GM18511 (cell line): ENCODE measurements around the gene WSCD2.

Experiments used
- ATAC-seq: cut with Tn5 transposase; IDR thresholded peaks from one replicate; pipeline ENCODE4 v1.9.1; 2021; ENCODE audit warnings: mild to moderate bottlenecking, moderate library complexity; ENCODE audit not compliant: unreplicated experiment

Gene WSCD2

DNA sequence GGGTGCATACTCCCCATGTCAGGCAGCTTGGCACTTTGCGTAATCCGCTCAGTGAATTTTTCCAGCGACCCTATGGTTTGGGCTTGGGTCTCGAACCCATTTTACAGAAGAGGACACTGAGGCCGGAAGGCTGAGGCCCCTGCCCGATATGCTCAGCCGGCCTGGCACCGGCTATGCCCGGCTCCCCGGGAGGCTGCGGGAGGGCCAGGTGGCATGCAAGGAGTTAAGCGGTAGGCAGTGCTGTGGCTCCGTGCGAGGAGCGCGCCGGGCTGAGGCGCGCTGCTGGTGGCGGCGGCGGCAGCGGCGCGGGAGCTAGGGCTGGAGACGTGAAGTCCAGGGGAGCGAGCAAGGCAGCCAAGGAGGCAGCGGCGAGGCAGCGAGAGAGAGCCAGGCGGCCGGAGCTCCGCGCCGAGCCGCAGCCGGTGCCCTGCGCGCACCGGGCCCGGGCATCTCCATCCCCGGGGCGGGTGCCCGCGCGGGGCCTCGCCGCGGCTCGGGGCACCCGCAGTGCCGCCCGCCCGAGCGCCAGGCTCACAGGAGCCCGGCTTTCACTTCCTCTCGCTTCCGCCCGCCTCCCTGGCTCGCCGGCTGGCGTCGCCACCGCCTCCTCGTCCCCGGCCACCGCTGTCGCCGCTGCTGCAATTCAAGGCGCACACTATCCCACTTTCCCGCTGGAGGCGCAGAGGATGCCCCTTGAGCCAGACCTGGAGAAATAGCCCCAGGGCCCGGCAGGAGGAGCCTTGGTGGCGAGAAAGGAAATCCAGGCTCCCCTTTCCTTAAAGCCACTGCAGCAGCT lies at the start of gene WSCD2:
Gene WSCD2 (plus strand): TSS at position 272 of the 796 bp plus-strand sequence. CDS start 66,545 bp downstream, outside the sequence.
- no peak for ATAC-seq

DNA sequence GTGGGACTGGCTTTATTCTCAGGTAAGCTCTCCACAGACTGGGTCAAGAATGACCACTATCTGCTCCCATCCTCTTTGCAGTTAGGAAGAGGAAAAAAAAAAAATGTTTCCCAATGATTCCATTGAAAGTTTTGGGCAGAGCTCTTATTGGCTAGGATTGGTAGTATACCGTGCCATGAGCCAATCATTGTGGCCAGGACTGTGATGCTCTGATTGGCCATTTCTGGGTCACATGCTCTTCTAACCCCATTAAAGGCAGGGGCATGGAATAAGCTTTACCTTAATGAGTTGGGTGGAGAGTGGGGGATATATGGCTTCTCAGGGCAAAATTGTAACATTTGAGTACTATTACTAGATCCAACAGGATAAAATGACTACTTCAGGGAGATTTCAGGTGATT lies 49.4 kb upstream of the WSCD2 start:
- no peak for ATAC-seq

DNA sequence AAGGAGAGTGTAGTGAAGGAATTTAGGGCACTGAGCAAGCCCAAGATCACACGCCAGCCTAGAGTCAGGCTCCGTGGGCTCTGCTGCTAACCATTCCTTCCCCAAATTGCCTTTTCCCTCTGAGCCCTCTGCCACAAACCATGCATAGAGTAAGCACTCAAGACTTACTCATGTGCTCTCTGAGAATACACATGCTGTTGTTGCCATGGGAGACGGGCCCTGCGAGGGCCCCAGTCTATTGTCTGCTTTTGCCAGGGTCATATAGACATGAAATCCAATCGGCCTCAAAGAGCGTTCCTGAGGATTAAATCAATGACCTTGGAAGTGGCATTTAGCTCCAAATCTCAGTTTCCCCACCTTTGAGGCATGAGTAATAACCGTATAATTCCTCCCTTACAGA lies 48.7 kb upstream of the WSCD2 start:
- no peak for ATAC-seq

DNA sequence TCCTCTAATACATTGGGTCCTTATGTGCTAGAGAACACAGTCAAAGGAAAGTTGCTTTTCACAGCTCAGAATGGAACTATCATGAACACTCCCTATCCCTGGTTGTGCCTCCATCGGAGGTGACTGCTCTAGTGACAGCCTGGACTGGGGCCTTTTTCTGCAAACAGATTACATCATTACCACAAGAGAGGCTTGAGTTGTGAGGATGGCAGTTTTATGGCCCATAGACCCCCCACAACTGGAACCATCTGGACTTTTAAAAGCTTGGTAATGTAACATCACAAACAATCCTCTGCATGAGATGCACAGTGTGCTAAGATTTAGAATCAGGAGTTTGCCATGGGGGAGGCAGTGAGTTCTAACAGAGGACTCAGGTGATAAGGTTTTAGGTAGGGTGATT lies 46.6 kb upstream of the WSCD2 start:
- no peak for ATAC-seq

DNA sequence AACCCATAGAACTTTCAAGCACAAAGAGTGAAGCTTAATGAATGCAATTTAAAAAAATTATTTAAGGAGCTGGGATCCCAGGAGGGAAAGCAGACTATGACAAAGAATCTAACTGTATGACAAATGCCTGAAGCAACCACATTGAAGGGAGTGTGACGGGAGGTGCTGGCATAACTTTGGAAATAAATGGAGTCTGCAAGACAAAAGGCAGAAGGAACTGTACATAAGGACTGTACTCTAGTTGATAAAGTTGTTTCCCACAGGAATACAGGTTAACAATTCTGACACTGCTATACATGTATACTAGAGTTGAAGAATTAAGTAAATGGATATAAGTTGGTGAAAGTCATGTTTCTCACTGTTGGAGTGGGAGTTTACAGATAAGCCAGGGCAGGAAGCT lies 41.2 kb upstream of the WSCD2 start:
- ATAC-seq = no peak

DNA sequence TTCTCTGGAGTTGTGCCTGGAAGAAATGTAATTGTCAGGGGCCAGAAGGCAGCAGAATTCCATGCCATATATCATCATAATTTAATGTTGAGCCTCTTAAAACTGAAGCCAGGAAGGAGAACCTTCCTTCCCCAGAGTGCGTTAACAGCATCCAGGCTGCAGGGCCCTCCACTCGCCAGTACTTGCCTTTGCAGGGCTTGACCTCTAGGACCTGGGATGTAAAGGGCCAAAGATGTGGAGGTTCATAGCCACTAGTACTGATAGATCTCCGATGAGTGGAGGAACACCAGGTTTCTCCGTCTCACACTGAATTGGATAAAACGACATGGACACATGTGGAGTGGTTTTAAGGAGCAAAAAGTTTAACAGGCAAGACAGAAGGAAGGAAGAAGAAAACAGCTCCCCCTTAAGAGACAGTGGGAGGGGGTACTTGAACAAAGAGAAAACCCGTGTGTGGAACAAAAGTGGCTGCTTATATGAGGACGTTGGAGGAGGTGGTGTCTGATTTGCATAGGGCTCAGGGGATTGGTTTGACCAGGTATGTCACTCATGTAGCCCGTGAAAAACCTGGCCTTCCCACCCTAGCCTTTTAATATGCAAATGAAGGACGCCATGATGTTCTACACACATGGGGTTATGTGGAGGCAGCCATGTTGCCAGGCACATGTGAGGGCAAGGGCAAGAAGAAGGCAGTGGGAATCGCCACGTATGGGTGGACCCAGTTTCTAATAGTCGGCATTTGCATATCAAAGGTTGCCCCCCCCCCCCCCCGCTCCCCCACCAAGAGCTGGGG lies 38.8 kb upstream of the WSCD2 start:
- no peak for ATAC-seq

DNA sequence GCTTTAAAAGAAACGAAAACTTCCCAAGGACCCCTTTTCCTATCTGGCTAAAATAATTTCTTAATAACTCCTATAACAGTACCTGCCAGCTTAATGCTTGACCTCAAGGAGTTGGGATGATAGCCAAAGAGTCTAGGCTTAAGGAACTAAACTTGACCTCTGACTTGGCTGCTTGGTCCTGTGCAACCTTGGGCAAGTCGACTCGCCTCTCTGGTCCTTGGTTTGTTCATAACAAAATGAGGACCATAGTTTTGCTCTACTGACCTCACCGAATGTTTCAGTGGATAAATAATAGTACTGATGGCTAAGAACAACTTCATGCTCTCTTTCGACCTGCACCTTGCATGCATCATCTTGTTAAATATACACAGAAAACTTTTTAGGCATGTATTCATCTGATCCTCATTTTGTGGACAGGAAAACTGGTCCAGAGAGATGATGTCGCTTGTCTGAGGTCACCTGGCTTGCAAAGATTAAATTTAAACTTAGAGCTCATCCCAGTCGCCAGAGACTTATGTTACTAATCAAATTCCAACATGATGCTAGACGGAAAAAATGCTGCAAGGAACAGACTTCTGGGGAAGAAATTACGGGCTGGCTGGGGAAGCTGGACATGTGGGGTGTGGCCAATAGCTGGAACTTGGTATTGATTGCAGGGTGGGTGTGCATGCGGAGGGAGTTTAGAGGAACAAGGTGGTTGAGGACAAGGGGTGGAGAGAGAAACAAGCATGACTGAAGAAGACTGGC lies 38.0 kb upstream of the WSCD2 start:
- no peak for ATAC-seq

DNA sequence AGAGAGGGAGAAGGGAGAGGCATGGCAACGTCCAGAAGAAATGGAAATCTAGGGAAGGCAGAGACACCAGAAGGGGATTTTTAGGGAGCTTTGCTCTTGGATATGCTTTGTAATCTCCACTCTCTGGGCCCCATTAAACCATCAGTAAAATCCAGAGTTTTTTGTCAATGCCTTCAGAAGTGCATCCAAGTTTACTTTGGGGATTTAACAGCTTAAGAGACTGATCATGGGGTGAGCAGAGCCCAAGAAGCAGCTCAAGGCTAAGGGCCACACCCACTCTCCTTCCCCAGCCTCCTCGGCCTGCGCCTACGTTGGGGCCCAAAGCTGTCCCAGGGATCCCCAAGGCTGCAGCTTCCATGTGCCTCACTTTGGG lies 37.4 kb upstream of the WSCD2 start:
- no peak for ATAC-seq

DNA sequence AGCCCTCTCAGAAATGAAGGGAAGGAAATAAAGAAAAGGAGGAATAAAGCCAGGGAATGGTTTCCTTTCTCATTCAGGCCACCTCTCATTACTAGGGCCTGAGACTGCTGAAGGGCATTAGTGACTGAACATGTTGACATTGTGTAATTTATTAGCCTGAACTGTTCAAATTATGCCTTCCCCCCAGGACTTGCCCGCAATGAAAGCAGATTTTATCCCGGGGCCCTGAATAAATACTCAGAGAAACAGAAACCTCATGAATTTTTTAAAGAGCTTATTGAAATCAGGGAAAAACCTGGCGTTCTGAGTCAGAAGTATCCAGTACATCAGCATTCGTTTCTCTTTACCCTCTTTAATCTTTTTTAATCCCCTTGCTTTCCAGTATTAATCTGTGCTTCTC lies 35.9 kb upstream of the WSCD2 start:
- ATAC-seq = no peak

DNA sequence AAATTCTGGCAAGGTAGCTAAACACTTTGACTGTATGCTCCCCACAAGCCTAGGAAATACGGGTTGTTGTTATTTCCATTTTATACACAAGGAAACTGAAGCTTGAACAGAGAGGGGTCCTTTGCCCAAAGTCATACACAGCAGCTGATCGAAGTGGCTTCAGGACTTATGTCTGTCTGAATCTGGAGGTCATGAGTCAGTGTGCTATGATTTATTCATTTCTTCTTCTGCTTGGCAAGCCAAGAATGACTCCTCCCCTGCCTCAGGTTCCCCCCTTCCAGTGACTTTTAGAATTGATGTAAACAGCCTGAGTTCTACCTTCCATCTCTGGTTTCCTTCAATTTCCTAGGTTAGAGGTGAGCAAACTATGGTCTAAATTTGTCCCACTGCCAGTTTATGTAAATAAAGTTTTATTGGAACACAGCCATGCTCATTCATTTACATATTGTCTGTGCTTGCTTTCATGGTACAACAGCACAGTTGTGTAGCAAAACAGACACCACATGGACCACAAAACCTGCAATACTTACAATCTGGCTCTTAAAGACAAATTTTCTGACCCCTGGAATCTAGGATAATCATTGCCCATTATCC lies 34.9 kb upstream of the WSCD2 start:
- ATAC-seq = no peak

DNA sequence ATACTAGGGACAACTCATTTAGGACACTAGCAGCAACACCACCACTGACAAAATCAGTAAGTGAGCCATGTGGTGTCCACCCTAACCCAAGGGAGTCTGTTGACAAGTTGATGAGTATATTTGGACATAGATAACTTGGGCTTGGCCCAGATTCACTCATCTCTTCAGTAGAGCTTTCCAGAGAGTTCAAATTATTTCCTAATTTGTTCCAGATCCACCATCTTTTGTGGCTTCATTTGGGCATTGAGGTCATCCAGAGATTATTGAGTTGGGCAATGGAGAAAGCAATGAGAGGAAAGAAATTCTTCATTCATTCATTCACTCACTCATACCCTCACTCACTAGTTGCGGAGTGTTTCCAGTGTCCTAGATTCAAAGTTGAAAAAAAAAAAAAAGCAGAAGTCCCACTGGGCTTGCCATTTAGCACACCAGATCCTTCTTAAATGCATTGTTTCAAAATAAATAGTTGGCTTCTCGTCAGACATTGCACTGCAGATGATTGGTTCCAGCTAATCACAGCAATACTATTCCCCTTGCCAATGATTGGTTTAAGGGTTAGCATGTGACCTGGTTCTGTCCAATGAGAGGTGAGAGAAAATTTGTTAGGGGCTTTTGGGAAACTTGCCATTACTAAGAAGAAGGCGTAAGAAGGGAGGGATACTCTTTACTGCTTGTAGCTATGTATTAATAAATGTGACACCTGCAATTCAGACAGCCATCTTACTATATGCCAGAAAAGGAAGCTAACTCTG lies 31.8 kb upstream of the WSCD2 start:
- no peak for ATAC-seq

DNA sequence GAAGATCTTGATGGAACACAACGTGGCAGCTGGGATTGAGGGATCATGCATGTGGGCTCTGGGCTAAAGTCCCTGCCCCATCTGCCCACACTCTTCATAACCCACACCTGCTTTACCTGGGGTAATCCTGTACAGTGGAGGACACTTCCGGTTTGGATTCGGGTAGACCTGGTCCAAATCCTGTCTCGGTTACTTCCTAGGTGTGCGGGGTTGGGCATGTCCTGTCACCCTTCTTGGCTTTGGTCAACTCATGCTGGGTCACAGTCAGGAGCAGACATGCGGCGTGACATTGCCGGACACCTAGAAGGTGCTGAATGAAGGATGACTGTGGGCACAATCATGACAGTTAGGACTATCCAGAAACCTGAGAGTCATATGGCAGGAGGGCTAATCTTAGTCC lies 30.7 kb upstream of the WSCD2 start:
- no peak for ATAC-seq

DNA sequence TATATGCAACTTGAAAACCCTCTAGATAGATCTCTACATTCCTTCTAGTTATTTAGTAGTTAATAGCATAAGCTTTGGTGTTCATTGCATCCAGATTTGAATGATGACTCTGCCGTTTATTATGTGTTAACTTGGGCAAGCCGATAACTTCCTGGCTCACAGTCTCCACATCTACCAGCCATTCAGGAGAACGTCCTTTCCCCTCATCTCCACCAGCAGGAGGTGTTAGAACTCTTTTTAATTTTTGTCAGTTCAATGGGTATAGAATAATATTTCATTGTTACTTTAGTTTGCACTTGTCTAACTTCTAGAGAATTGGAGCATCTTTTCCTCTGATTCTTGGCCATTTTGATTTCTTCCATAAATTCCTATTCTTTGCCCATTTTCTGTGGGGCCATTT lies 30.0 kb upstream of the WSCD2 start:
- ATAC-seq = no peak

DNA sequence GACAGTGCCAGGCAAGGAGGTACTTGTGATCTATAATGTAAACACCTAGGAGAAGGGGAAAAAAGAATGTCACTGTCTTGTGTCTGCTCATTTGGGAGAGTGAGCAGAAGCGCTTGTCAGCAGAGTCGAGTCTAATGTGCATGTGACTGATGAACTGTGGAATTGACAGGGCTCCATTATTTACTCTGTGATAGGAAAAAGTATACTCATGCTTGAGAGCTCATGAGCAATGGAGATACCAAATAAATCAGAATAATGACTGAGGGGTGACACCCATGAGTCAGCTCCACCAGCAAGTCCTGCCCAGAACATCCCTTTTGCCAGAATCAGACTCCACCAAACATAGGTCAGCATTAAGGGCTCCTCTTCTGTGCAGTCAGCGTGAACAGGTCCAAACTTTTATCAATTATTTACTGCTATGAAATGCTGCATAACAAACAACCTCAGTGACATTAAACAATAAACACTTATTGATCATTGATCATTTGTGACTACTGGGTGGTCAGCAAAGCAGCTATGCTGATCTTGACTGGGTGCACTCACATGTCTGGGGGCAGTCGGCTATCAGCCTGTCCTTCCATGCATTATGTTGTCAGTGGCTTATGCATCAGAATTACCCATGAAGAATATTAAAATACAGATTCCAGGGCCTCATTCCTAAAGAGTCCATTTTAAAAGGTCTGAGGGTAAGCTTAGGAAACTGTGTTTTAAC lies 29.2 kb upstream of the WSCD2 start:
- ATAC-seq = no peak

DNA sequence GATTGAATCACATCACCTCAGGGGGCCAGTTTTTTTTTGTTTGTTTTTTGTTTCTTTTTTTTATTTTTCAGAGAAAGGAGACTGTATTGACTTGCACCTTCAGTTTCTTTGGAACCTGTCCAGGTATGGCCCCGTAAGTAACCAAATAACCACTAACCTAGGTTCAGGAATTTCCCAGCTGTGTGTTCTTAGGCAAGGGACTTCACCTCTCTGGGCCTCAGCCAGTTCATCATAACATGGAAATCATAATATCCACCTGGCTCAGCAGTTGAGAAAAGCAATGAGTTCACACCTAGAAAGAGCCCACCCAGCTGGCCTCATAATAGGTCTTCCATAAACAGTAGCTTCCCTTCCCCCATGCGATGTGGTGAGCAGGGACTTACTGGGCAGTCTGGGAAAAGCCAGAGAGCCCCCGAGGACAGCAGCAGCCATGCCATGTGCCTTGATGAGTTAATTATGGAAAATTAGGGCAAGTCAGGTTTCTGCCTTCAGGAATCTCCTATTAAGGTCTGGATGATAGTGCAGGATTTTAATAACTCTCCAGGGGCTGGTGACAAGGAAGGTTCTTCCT lies 27.4 kb upstream of the WSCD2 start:
- no peak for ATAC-seq

DNA sequence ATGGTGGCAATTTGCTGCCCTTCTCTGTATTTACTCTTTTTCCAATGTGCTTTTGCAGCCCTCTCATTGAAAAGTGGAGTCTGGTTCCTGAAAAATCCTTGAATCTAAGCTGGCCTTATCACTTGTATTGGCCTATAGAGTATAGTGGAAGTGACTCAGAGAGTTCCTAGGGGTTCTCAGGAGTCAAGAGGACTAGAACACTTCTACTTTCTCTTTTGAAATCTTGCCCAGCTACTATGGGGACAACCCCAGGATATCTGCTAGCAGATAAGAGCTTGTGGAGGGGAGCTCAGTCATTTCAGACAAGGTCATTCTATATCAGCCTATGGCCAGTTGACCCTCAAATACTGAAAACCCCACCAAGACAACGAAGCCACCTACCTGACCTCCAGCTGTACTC lies 26.7 kb upstream of the WSCD2 start:
- ATAC-seq = no peak

DNA sequence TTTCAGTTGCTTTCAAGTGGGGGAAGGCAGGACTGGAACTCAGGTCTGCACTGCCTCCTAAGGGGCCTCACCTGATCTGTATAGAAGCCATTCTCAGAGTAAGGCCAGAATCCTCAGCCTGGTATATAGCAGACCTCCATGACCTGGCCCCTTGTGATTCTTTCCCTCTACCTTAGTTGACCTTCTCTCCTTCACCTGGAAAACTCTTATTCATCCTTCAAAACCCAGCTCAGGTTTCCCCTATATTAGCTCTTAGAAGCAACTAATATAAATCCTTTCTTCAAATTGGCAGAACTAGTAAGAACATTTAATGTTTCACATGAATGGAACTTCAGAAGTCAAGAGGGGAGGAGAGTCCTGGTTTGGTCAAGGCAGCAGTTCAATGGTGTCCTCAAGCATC lies 26.0 kb upstream of the WSCD2 start:
- no peak for ATAC-seq

DNA sequence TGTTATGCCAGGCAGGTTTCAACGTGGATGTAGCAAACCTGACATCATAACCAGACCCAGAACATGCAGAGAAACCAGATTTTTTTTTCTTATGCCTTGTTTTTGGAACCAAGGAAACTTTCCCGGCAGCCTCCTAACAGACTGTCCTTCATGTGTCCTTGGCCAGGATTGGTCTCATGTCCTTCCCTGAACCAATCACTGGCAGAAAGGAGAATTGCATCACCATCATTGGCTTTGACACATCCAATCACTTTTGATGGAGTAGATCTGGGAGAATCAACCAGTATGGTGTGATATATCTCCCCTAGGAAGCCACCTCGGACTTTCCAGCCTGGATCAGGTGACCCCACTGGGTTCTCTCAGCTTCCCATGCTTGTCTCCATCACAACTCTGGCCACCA lies 25.6 kb upstream of the WSCD2 start:
- no peak for ATAC-seq

DNA sequence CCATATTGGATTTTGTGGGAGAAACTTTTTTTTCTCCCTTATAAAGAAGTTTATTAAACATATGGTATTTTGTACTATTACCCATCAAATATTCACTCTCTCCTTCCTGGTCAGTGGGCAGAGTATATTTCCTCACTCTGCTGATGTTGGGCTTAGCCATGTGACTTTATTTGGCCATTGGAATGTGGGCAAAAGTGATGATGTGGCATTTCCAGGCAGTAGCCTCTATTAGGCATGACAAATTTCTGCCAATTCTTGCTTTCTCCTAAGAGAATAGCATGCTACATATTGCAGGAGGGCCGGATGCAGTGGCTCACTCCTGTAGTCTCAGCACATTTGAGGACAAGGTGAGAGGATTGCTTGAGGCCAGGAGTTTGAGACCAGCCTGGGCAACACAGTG lies 24.4 kb upstream of the WSCD2 start:
- no peak for ATAC-seq

DNA sequence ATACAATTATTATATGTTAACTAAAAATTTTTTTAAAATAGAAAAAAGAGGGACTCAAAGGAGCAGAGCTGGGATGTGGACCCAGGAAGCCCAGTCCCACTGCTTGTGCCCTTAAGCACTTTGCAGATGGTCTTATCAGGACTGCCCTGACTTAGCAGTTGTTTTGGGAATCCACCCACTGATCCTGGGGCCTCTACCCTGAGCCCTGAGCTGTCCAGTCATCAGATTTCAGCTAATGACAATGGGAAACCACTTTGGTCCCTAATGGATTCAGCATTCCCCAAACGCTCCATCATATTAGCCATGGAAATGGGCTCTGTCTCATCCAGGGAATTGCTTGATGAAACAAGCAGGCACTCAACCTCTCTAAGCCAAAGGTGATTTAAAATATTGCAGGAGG lies 22.5 kb upstream of the WSCD2 start:
- ATAC-seq = no peak
